GM21529 (cell line): Measurements from ENCODE around the gene DOK5.

Source experiments
- ATAC-seq: cut with Tn5 transposase; IDR thresholded peaks from one replicate; pipeline ENCODE4 v1.9.1; 2021; ENCODE audit not compliant: unreplicated experiment

Gene DOK5

DNA sequence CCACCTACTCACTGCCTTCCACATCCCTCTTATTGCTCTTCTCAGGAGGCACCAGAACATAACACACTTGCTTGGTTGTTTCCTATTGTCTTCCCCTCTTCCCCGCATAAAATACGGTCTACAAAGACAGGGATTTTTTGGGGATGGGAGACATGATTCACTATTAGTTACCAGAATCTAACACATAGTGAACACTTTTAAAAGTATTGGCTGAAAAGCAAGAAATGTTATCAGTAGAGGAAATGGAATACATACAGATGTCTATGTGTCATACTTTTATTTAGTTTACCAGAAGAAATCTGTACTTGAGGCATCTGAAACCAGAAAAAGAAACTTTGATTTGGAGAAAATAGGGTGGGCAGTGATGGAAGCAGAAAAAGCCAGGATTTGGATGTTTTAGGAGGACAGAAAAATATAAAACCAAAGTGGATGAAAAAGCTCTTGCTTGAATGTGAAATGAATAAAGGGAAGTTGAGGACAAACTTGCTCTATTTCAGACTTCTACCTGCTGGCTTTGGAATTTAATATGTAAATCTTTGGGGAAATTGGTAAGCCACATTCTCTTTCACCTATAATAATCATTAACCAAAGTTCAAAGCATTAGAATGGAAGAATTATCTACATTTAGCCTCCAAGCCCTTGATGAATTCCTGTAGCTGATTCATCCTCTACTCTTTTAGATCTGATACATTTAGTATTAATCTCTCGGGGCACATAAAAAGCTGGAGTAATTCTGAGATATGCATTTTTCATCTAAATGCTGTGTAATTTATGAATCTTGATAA lies 82.6 kb downstream of the DOK5 start:
- no peak for ATAC-seq

DNA sequence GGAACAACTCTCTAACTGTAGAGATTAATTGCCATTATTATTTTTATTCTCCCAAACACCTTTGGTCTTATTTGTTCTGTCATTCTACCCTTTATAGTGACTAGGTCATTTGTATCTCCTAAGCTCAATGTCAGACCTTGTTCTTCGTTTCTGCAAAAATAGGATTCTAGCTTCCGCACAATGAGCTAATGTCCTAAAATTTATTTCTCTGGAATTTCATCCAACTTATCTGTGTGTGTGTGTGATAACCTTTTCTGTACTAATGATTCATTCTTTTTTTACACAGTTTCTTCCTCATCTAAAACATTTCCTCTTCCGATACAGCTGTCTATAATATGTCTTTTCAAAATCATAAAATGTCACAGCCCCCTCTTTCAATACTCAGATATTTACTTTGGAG lies 84.5 kb downstream of the DOK5 start:
- ATAC-seq, result no peak

GRCh38 chr20:54560357-54560756 lies 85.0 kb downstream of the DOK5 start:
- no peak for ATAC-seq

DNA sequence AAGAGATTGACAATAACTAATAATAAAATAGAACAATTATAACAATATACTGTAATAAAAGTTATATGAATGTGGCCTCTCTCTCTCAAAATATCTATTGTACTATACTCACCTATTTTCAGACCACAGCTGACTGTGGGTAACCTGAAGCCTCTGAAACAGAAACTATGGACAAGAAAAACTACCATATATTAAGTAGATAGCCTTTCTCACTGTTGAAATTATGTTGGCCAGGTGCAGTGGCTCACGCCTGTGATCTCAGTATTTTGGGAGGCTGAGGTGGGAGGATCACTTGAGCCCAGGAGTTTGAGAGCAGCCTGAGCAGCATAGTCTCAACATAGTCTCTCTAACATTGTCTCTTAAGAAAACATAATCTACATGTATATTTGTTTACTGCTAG lies 89.9 kb downstream of the DOK5 start:
- no peak for ATAC-seq

GRCh38 chr20:54566031-54566688 lies 90.8 kb downstream of the DOK5 start:
- ATAC-seq, result no peak

GRCh38 chr20:54570561-54570960 lies 95.2 kb downstream of the DOK5 start:
- ATAC-seq, result no peak

- no peak for ATAC-seq
These were observed 97.5 kb downstream of the DOK5 start for GRCh38 chr20:54572665-54573435.

GRCh38 chr20:54573838-54574237 lies 98.4 kb downstream of the DOK5 start:
- no peak for ATAC-seq

- ATAC-seq, result no peak
These were observed 101.1 kb downstream of the DOK5 start for GRCh38 chr20:54576518-54576917.

- ATAC-seq, result no peak
These were observed 102.2 kb downstream of the DOK5 start for GRCh38 chr20:54577637-54578036.

DNA sequence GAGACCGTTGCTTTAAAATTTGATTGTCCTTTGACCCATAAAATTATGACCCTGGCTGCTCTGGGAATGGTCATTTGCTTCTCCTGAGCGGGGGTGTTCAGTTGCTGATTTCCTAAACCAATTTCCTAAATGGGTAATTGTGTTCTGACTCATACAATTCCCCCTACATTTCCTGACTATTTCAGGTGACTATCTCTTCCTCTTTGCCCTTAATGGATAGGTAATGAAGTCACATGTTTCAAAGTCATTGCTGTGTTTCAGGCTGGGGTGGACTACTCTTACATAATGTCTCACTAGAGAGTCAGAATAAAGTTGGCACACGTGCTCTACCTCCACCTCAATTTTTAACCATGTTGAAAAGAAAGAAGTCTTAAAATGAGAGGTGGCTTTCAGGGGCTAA lies 109.8 kb downstream of the DOK5 start:
- no peak for ATAC-seq

DNA sequence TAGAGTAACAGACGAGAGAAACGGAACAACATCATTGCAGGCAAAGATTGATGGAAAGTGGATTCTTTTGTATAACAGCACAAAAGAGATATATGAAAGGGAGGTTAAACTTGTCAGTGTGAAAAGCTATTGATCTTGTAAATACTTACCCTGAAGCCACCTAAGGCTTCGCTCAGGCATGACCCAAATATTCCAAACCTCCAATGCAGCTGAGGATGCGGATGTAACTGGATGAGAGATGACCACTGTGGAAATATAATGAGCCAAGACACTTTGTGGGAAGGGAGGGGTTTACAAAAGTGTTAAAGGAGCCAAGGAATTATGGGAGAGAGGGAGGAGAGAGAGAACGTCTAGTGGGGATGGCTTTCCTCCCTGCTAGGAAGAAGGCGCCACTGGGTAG lies 112.0 kb downstream of the DOK5 start:
- no peak for ATAC-seq

DNA sequence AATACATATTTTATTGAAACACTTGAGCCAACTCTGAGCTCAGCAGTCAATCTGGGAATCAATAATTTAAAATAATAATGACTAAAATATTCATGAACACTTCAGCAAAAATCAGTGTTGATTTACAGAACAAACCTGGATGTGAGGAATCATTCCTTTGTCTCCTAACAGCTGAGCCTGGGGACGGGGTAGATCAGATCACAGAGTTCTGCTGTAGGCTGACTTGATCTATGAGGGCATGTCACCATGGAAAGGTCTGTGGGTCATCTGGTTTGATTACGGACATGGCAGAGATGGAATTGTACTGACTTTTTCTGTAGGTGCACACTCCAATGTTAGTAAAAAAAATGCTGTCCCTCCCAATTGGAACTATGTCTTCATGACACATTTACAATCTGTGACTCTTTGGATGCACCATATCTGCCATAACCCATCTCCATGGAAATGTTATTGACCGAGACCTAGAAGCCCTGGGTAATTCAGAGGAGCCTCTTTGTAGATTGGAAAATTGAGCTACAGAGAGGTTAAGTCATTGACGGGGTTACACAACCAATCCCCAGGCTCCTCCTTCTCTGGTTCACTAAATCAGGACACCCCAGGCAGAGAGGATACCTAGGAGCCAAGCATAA lies 114.1 kb downstream of the DOK5 start:
- ATAC-seq, result no peak

GRCh38 chr20:54590856-54591255 lies 115.5 kb downstream of the DOK5 start:
- no peak for ATAC-seq

DNA sequence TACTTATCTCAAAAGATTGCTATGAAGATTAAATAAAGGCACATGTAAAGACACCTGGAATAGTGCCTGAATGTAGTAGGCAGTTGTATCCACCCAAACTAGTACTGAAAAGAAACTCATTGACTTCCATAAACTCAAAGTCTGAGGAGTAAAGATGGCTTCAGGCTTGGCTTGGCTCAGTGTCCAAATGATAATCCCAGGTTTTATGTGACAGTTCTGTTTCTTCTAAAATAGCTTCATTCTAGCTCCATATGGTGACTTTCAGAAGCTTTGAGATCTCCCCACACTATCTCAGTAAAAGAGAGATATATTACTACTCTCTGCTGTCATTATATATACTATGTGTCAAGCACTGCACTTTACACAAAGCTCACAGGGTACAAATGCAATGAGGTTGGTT lies 121.3 kb downstream of the DOK5 start:
- no peak for ATAC-seq

- no peak for ATAC-seq
These were observed 123.0 kb downstream of the DOK5 start for GRCh38 chr20:54598352-54598751.

- no peak for ATAC-seq
These were observed 125.2 kb downstream of the DOK5 start for GRCh38 chr20:54600634-54601033.

DNA sequence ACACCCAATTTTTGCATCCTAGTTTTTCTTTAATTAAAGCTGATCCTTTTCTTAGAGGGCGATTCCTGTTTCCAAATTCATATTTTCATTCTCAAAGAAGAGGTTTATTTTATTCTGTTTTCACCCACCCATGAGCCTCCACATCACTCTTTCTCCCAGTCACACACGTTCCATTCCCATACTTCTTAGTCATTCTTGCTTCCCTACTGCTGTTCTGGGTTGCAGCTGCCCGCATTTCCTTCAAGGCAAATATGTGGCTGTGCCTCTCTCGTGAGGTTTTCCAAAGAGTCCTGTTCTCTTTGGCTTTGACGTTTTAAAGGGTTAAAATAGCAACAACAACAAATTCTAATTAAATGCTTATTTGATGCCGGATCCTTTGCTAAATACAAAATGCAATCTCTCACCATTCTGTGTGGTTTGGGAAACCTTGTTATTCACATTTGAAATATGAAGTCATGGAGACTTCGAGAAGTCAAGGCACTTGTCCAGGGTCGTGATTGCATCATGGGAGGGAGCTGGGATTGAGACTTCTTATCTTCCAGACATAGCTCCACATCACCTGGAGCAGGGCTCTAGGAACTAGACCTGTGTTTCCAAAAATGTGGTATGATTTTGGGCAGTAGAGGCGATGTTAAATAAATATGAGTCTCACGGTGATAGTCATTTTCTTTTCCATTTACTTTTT lies 126.6 kb downstream of the DOK5 start:
- ATAC-seq, result no peak

DNA sequence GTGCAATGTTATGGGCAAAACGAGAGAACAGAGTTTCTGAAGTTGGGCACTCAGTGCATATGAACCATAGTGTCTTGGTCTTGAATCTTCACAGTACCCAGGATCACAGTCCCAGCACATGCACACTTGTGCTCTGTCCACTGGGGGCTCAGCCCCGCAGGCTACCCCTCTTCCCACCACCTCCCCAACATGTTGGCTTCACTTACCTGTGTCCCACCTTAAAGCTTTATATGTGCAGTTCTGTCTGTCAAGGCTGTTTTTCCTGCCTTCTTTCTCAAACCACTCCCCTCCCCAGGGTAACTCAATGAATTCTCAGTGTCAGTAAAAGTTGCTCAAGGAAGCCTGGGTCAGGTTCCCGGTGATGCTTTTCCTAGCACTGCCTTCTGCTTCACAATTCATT lies 129.9 kb downstream of the DOK5 start:
- ATAC-seq, result no peak

GRCh38 chr20:54606380-54606779 lies 131.0 kb downstream of the DOK5 start:
- ATAC-seq, result no peak
